GM23248 (cell line): Measurements from ENCODE around the gene DRC1.

ENCODE experiments used
- EZH2 ChIP-seq: fragments of 200-600 bp; sonication (generic); IDR thresholded peaks from 2 replicates; pipeline ENCODE4 v1.6.1; 2018; ENCODE audit warnings: antibody characterized with exemption, mild to moderate bottlenecking; ENCODE audit not compliant: insufficient read depth, poor library complexity, severe bottlenecking
- EZH2phosphoT487 ChIP-seq: fragments of 200-600 bp; sonication (generic); IDR thresholded peaks from 2 replicates; pipeline ENCODE4 v1.6.1; 2018; ENCODE audit warnings: antibody characterized with exemption, moderate library complexity, mild to moderate bottlenecking, low read depth; ENCODE audit not compliant: insufficient read depth

- TF ChIP-seq EZH2: no peak
- TF ChIP-seq EZH2phosphoT487: no peak
These were observed 74.2 kb downstream of the DRC1 start for GRCh38 chr2:26475832-26476501.
